Gastrocnemius medialis (tissue), 4 donors: ENCODE results near the gene RAD9A.

Experiments used
- POLR2A ChIP-seq, 2 donors: fragments of 450-650 bp; IDR thresholded peaks; one replicate each; pipeline ENCODE4 v1.6.1; 2017; ENCODE audit warnings: antibody characterized with exemption in 2 of 2, mild to moderate bottlenecking in 2 of 2, moderate library complexity in 2 of 2
- TF ChIP-seq, protein P1 (sequence below), 5 experiments: fragments of 450-650 bp in 3 of 5; fragments of 200-600 bp in 2 of 5; sonication (generic) in 2 of 5; IDR thresholded peaks in 4 of 5; conservative IDR thresholded peaks in 1 of 5; 1 replicate in 4 of 5; 2 replicates in 1 of 5; pipeline ENCODE4 v1.5.1; 2016 to 2019; ENCODE audit warnings: antibody characterized with exemption in 5 of 5, mild to moderate bottlenecking in 3 of 5, moderate library complexity in 3 of 5

DNA sequence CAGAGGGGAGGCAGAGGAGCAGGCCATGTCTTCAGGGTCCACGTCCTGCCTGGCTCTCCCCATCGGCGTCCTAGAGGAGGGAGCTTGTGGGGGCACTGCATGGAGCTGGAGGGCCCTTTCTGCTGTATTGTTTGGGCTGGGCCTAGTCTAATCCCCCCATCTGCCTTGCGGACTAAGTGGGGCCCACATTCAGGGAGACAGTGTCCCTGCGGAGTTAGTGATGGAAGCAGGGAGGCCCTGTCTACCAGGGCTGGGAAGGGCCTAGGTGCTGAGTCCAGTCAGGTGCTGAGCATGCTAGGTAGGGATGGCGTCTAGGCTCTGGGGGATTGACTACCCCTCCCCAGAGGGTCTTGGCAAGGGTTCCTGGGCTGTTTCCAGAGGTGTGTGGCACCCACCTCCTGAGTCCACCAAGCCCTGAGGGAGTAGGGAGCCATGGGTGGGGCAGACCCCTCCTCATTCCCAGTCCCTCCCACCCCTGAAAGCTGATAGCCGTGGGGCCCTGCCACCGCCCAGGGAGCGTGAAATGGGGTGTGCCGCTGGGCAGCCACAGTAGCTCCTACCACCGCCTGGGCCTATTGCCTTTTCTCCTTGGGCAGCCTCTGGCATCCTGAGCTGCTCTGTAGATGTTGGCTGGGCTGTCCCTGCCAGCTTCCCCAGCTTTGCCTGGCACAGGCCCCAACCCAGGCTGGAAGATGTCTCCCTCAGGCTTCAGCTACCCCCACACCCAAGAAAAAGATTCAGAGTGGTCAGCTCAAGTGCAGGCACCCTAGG lies 36.6 kb upstream of the RAD9A start:
- TF ChIP-seq, protein P1, sequence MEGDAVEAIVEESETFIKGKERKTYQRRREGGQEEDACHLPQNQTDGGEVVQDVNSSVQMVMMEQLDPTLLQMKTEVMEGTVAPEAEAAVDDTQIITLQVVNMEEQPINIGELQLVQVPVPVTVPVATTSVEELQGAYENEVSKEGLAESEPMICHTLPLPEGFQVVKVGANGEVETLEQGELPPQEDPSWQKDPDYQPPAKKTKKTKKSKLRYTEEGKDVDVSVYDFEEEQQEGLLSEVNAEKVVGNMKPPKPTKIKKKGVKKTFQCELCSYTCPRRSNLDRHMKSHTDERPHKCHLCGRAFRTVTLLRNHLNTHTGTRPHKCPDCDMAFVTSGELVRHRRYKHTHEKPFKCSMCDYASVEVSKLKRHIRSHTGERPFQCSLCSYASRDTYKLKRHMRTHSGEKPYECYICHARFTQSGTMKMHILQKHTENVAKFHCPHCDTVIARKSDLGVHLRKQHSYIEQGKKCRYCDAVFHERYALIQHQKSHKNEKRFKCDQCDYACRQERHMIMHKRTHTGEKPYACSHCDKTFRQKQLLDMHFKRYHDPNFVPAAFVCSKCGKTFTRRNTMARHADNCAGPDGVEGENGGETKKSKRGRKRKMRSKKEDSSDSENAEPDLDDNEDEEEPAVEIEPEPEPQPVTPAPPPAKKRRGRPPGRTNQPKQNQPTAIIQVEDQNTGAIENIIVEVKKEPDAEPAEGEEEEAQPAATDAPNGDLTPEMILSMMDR (IDR thresholded peaks at IDR 0.05 in 4 of 5, conservative IDR thresholded peaks at IDR 0.05 in 1 of 5), result no peak
- no peak for TF ChIP-seq POLR2A (IDR thresholded peaks at IDR 0.05)
